Hepatocyte (in vitro differentiated cells): ENCODE measurements around the gene ELF5. TPM values are rescaled to one million over a fixed set of nuclear protein-coding genes. Genes with fewer than 3 reads are reported as not detected.

Experiments used
- DNase-seq: peaks from one replicate; pipeline ENCODE4 v3.0.0-alpha.2; 2016; ENCODE audit warnings: low spot score
- H2AFZ ChIP-seq: fragments of 200-600 bp; sonication (generic); 2 replicates; pipeline ENCODE4 v1.6.0; 2016; ENCODE audit warnings: antibody characterized with exemption, mild to moderate bottlenecking
- H3K27ac ChIP-seq: fragments of 200-600 bp; sonication (generic); 2 replicates; pipeline ENCODE4 v1.5.1; 2016; ENCODE audit warnings: mild to moderate bottlenecking
- H3K27me3 ChIP-seq: fragments of 200-600 bp; sonication (generic); 2 replicates; pipeline ENCODE4 v1.6.1; 2016
- H3K36me3 ChIP-seq: fragments of 200-600 bp; sonication (generic); replicated peaks from 2 replicates; pipeline ENCODE4 v1.5.1; 2016; ENCODE audit warnings: low read depth; ENCODE audit not compliant: insufficient read depth
- H3K4me1 ChIP-seq: fragments of 200-600 bp; sonication (generic); 2 replicates; pipeline ENCODE4 v1.5.1; 2016; ENCODE audit warnings: mild to moderate bottlenecking, moderate library complexity; ENCODE audit not compliant: insufficient read depth
- H3K4me2 ChIP-seq: fragments of 200-600 bp; sonication (generic); 2 replicates; pipeline ENCODE4 v1.6.0; 2016
- H3K4me3 ChIP-seq: fragments of 200-600 bp; sonication (generic); 2 replicates; pipeline ENCODE4 v1.5.1; 2016; ENCODE audit warnings: mild to moderate bottlenecking
- H3K79me2 ChIP-seq: fragments of 200-600 bp; sonication (generic); 2 replicates; pipeline ENCODE4 v1.6.0; 2017; ENCODE audit warnings: mild to moderate bottlenecking
- H3K9me2 ChIP-seq: fragments of 200-600 bp; sonication (generic); replicated peaks from 2 replicates; pipeline ENCODE4 v1.6.0; 2017; ENCODE audit warnings: mild to moderate bottlenecking; ENCODE audit not compliant: insufficient read depth
- H3K9me3 ChIP-seq: fragments of 200-600 bp; sonication (generic); 2 replicates; pipeline ENCODE4 v1.5.1; 2016; ENCODE audit warnings: low read depth, mild to moderate bottlenecking
- H4K20me1 ChIP-seq: fragments of 200-600 bp; sonication (generic); 2 replicates; pipeline ENCODE4 v1.6.0; 2016; ENCODE audit warnings: mild to moderate bottlenecking; ENCODE audit not compliant: insufficient read depth, poor library complexity, severe bottlenecking
- CTCF ChIP-seq: fragments of 200-600 bp; sonication (generic); IDR thresholded peaks from 2 replicates; pipeline ENCODE4 v1.5.1; 2016; ENCODE audit warnings: antibody characterized with exemption, mild to moderate bottlenecking; ENCODE audit not compliant: poor library complexity
- EZH2 ChIP-seq: fragments of 200-600 bp; sonication (generic); IDR thresholded peaks from 2 replicates; pipeline ENCODE4 v1.6.1; 2016; ENCODE audit warnings: antibody characterized with exemption, mild to moderate bottlenecking, borderline replicate concordance
- EZH2phosphoT487 ChIP-seq: fragments of 200-600 bp; sonication (generic); IDR thresholded peaks from one replicate; pipeline ENCODE4 v1.6.1; 2018; ENCODE audit warnings: antibody characterized with exemption, mild to moderate bottlenecking, low read depth, moderate library complexity; ENCODE audit not compliant: unreplicated experiment, severe bottlenecking
- WGBS: methylation state at CpG from one replicate; pipeline ENCODE4 v1.1.6; 2016; ENCODE audit warnings: low lambda C conversion rate; ENCODE audit errors: missing lambda C conversion rate; 5-methylcytosine and 5-hydroxymethylcytosine counted together
- polyA plus RNA-seq: library from polyadenylated mRNA; unstranded; fragments of >200 nt; fragmentation: Nextera tagmentation; extraction: Ambion mirVana; gene quantifications from 2 replicates; pipeline ENCODE4 v1.2.1, GENCODE V29; 2016
- total RNA-seq: library from RNA; depleted of rRNA; stranded (reverse); fragments of >200 nt; gene quantifications from 2 replicates; pipeline ENCODE4 v1.2.3, GENCODE V29; 2014

The ELF5 gene
- total and polyA plus RNA-seq, 2 experiments from 2014 or later = 0.50 to 0.53 TPM

GRCh38 chr11:34492806-34493414, 20.7 kb downstream of the ELF5 start:
- TF ChIP-seq CTCF = peak; percentile 85
- no peak for TF ChIP-seq EZH2
- Histone ChIP-seq H3K4me1 (no peaks in the 10 kb centered on the region), H3K36me3 (no peaks in the 10 kb centered on the region), H3K27me3 (no peaks in the 10 kb centered on the region), H2AFZ (no peak overlapping the region), H3K9me3 (no peaks in the 10 kb centered on the region), H3K4me2 (no peak overlapping the region), H3K79me2 (no peaks in the 10 kb centered on the region), H3K27ac (no peak overlapping the region), H4K20me1 (no peaks in the 10 kb centered on the region), H3K4me3 (no peak overlapping the region), H3K9me2 (no peaks in the 10 kb centered on the region)
- 56% methylated on average over 8 of the region's 8 CpGs for WGBS
- DNase-seq = peak; percentile 78

DNA sequence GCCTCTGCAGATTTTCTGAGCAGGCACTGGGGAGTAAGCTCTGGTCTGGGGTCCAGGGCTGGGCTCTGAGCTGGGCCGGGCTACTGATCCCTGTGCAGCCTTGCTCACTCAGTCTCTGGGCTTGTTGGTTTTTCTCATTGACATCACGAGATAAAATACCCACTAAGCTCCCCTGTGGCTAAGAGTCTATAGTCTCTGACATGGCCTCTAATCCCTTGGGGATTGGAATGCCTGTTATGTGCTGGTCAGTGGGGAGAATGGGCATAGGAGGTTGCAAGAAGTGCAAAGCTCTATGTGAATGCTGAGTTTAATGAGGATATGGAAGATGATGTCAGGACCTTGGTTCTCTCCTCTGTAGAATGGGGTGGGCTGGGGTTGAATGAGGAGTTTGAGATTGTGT, 23.3 kb downstream of the ELF5 start:
- Histone ChIP-seq H3K9me2 (no peaks in the 10 kb centered on the region), H3K4me2 (no peak overlapping the region), H3K36me3 (no peaks in the 10 kb centered on the region), H4K20me1 (no peaks in the 10 kb centered on the region), H3K9me3 (no peaks in the 10 kb centered on the region), H3K4me3 (no peak overlapping the region), H2AFZ (no peak overlapping the region), H3K27ac (no peak overlapping the region), H3K4me1 (no peaks in the 10 kb centered on the region), H3K79me2 (no peaks in the 10 kb centered on the region), H3K27me3 (no peaks in the 10 kb centered on the region)
- WGBS = 54% methylated on average over 2 of the region's 2 CpGs
- TF ChIP-seq EZH2 (no peak), EZH2phosphoT487 (no peak), CTCF (no peak)
- DNase-seq = no peak

DNA sequence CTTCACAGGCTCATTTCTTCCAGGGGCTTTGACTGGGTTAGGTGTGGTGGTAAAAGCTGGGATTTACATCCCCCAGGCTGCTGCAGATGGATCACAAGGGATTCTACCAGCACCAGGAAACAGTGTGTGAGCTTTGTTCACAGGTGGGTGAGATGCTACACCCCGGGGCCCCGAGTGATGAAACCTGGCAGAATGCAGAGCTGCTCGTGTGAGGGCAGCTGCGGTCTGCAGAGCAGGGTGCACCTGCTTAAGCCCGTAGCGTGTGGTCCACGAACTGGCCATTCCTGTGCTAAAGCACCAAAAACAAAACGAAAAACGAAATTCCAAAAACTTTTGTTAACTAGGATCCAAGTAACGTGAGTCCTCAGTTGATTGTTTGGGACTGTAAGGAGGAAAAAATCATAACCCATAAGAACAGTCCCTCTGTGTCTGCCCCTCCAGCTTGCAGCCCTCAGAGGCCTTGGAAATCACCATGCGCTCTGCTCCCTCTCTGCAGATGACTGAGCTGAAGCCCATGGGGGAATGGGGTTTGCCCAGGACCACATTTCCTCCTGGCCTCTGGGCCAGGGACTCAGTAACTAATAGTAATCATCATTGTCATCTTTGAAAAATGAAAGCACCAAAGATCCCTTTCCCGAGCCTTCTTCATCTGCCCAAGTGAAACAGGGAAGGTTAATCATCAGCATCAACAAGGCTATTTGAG, 24.6 kb downstream of the ELF5 start:
- H2AFZ ChIP-seq = no peak overlapping the region
- no peaks in the 10 kb centered on the region for H3K9me3 ChIP-seq
- TF ChIP-seq EZH2 = no peak
- TF ChIP-seq CTCF = no peak
- TF ChIP-seq EZH2phosphoT487 = no peak
- no peak for DNase-seq
- H3K79me2 ChIP-seq = no peaks in the 10 kb centered on the region
- no peaks in the 10 kb centered on the region for H3K27me3 ChIP-seq
- no peak overlapping the region for H3K4me3 ChIP-seq
- no peak overlapping the region for H3K27ac ChIP-seq
- H3K4me1 ChIP-seq = no peaks in the 10 kb centered on the region
- H4K20me1 ChIP-seq = no peaks in the 10 kb centered on the region
- 91% methylated on average over 12 of the region's 12 CpGs for WGBS
- H3K4me2 ChIP-seq = no peak overlapping the region
- no peaks in the 10 kb centered on the region for H3K36me3 ChIP-seq
- H3K9me2 ChIP-seq = no peaks in the 10 kb centered on the region
